Right lobe of liver (tissue), 4 donors: Measurements from ENCODE around the gene RNF8.

Experiments
- POLR2A ChIP-seq: fragments of 450-650 bp; IDR thresholded peaks from one replicate; pipeline ENCODE4 v1.6.1; 2017; ENCODE audit warnings: antibody characterized with exemption, mild to moderate bottlenecking
- TF ChIP-seq, protein P1 (sequence below), 4 donors: fragments of 200-600 bp in 3 of 4; fragments of 450-650 bp in 1 of 4; IDR thresholded peaks; one replicate each; pipeline versions ENCODE4 v1.5.1 to v1.8.0; 2016 to 2022; ENCODE audit warnings: antibody characterized with exemption in 4 of 4, mild to moderate bottlenecking in 2 of 4
- donor health status: DM: no; HTN: no; CAD: no.
- donor health status: DM: no; HTN: no; CAD: no.
- donor health status: DM: no; HTN: yes; CAD: no.

DNA sequence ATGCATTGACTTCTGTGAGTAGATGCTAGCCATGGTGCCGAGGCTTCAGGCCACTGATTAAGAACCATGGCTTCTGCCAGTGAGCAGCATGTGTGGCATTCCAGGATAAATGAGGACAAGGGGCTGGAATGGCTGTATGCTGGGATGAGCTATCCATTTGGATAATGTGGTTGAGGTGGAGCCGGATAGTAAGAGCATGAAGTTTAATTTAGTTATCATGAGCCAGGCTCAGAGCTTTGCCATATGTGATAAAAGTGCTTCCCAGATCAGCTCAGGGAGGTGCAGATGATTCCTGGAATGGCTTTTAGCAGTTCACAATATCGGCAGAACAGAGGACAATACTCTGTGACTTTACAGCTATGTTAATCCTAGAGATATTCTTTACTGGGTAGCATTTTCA, 34.6 kb upstream of the RNF8 start:
- TF ChIP-seq POLR2A = no peak
- TF ChIP-seq, protein P1, sequence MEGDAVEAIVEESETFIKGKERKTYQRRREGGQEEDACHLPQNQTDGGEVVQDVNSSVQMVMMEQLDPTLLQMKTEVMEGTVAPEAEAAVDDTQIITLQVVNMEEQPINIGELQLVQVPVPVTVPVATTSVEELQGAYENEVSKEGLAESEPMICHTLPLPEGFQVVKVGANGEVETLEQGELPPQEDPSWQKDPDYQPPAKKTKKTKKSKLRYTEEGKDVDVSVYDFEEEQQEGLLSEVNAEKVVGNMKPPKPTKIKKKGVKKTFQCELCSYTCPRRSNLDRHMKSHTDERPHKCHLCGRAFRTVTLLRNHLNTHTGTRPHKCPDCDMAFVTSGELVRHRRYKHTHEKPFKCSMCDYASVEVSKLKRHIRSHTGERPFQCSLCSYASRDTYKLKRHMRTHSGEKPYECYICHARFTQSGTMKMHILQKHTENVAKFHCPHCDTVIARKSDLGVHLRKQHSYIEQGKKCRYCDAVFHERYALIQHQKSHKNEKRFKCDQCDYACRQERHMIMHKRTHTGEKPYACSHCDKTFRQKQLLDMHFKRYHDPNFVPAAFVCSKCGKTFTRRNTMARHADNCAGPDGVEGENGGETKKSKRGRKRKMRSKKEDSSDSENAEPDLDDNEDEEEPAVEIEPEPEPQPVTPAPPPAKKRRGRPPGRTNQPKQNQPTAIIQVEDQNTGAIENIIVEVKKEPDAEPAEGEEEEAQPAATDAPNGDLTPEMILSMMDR (IDR thresholded peaks at IDR 0.05) = no peak
